Stimulated activated CD4-positive, alpha-beta T cell treated with anti-CD3 and anti-CD28 coated beads, Interleukin-4, amount 100 ng/mL, for 24 hours (primary cell): ENCODE measurements around the gene CABP1.
"Not testable (repeated sequence)": the region's sequence is repeated elsewhere in the genome, so short reads cannot be mapped to it uniquely, and the experiment has no call there.

Experiments used
- DNase-seq: peaks from one replicate; pipeline ENCODE4 v3.0.0-alpha.2; 2020

The CABP1 gene

GRCh38 chr12:120639771-120640721 lies at the start of gene CABP1:
Gene CABP1 (plus strand): TSS chr12:120640626. CDS start chr12:120640686, 60 bp downstream.
- DNase-seq, result peak; percentile 62

- DNase-seq, result no peak
Observed at GRCh38 chr12:120590741-120591407, 49.6 kb upstream of the CABP1 start.

GRCh38 chr12:120592121-120593049 lies 48.0 kb upstream of the CABP1 start:
- DNase-seq, result no peak

GRCh38 chr12:120596901-120597300 lies 43.5 kb upstream of the CABP1 start:
- DNase-seq, result no peak

- DNase-seq, result no peak
Observed at GRCh38 chr12:120597861-120598260, 42.6 kb upstream of the CABP1 start.

GRCh38 chr12:120598674-120599463 lies 41.6 kb upstream of the CABP1 start:
- no peak for DNase-seq

- no peak for DNase-seq
Observed at GRCh38 chr12:120599672-120600552, 40.5 kb upstream of the CABP1 start.

GRCh38 chr12:120602416-120602815 lies 38.0 kb upstream of the CABP1 start:
- not testable (repeated sequence) for DNase-seq

- no peak for DNase-seq
Observed at GRCh38 chr12:120610560-120610959, 29.9 kb upstream of the CABP1 start.

GRCh38 chr12:120611534-120611933 lies 28.9 kb upstream of the CABP1 start:
- DNase-seq, result not testable (repeated sequence)

- no peak for DNase-seq
Observed at GRCh38 chr12:120614848-120615247, 25.6 kb upstream of the CABP1 start.

GRCh38 chr12:120617193-120617592 lies 23.2 kb upstream of the CABP1 start:
- DNase-seq, result not testable (repeated sequence)

GRCh38 chr12:120617767-120618166 lies 22.7 kb upstream of the CABP1 start:
- not testable (repeated sequence) for DNase-seq

GRCh38 chr12:120618954-120619615 lies 21.3 kb upstream of the CABP1 start:
- no peak for DNase-seq

- DNase-seq, result no peak
Observed at GRCh38 chr12:120620624-120621023, 19.8 kb upstream of the CABP1 start.

- no peak for DNase-seq
Observed at GRCh38 chr12:120625557-120626419, 14.6 kb upstream of the CABP1 start.

- no peak for DNase-seq
Observed at GRCh38 chr12:120628919-120629318, 11.5 kb upstream of the CABP1 start.

GRCh38 chr12:120630104-120630892 lies 10.1 kb upstream of the CABP1 start:
- no peak for DNase-seq
